ENCODE results near the gene PYCR2.
A peak's percentile ranks its signal among the peaks of the same experiment; 100 is the strongest.
"Not testable (repeated sequence)": the region's sequence is repeated elsewhere in the genome, so short reads cannot be mapped to it uniquely, and the experiment has no call there.

PYCR2 gene

DNA sequence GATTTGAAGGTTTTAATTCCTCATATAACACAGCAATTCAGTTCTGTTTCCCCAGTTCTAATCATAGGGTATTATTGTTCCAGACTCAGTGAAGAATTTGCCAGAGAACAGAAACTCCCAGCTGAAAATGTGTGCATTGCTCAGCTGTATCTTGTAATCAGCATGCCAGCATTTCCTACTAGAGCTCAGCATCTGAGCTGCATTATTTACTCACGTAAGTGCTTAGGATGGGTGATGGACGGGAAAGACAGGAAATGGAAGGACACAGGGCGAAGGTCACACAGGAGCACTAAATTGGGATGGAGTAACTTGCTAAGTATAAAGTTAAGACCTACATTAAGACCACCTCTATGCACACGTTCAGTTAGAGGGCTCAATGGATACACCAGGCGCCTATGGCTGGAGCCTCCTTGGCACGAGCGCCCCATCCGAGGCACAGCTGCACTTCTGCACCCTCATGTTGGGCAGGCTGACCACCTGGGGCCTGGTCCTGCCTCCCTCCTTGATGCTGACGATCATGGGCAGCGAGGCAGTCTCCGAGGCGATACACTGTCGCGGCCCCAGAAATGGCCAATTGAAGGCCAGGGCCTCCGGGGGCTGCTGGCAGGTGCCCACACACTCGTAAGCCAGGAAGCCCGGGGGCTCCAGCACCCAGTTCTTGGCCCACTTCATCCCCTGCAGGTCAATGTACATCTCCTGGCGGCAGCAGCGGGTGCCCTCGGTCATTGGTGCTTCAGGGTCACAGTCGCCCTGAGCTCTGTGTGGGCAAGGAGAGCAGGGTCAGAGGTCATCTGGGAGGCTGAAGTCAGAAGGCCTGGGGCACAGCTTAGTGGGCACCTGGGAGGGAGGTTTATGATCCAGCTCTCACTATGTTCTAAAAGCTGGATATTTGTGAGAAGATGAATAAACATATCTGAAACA lies 13.3 kb upstream of the PYCR2 start:
- no peak for FAIRE-seq

DNA sequence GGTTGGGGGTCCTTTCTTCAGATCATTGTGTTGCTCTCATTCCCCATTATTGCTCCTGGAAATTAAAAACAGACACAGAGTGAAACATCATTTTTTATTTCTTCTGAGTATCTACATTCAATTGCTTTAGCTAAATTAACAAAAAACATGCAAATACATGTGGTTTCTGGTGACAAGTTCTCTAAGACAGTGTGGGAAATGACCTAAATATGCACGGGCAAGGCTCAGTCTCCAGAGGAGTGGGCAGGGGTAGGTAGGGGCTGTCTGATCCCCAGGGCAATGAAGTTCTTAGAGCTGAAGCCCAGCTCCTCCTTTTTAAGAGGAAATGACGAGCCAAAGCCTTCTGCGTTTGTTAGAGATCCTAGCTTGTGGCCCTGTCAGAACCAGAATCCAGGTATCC lies 12.5 kb upstream of the PYCR2 start:
- DNase-seq (ENCODE audit: insufficient read length, low spot score): no peak
- no peak for FAIRE-seq
- TF ChIP-seq POLR2AphosphoS5 (IDR thresholded peaks at IDR 0.05; ENCODE audit: low read depth, low read length) (no peak), PAX5 (IDR thresholded peaks at IDR 0.05; ENCODE audit: insufficient read depth, low read length, severe bottlenecking) (no peak), TAF1 (IDR thresholded peaks at IDR 0.05; ENCODE audit: low read depth, low read length) (no peak), SPI1 (IDR thresholded peaks at IDR 0.05; ENCODE audit: low read depth, low read length) (no peak), POU2F2 (IDR thresholded peaks at IDR 0.05; ENCODE audit: low read depth, low read length) (no peak), POLR2A (IDR thresholded peaks at IDR 0.05; ENCODE audit: low read depth, low read length) (no peak)

More for the DNA sequence above, 13.3 kb upstream of the PYCR2 start:
- TF ChIP-seq TAF1 (IDR thresholded peaks at IDR 0.05; ENCODE audit: low read depth, low read length): no peak
- no peak for TF ChIP-seq POU2F2 (IDR thresholded peaks at IDR 0.05; ENCODE audit: low read depth, low read length)
- TF ChIP-seq PAX5 (IDR thresholded peaks at IDR 0.05; ENCODE audit: insufficient read depth, low read length, severe bottlenecking): no peak
- TF ChIP-seq POLR2AphosphoS5 (IDR thresholded peaks at IDR 0.05; ENCODE audit: low read depth, low read length): no peak
- no peak for TF ChIP-seq SPI1 (IDR thresholded peaks at IDR 0.05; ENCODE audit: low read depth, low read length)
- TF ChIP-seq POLR2A (IDR thresholded peaks at IDR 0.05; ENCODE audit: low read depth, low read length): no peak
- DNase-seq (ENCODE audit: insufficient read length, low spot score): no peak

DNA sequence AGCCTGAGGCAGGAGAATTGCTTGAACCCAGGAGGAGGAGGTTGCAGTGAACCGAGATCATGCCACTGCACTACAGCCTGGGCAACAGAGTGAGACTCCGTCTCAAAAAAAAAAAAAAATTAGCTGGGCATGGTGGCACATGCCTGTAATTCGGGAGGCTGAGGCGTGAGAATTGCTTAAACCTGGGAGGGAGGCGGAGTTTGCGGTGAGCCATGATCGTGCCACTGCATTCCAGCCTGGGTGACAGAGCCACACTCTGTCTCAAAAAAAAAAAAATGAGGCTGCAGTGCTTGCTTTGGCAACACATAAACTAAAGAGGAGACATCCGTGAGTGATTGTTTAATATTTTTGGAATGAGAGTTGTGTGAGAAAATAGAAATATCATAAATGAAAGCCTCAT lies 12.0 kb upstream of the PYCR2 start:
- not testable (repeated sequence) for FAIRE-seq; DNase-seq (ENCODE audit: insufficient read length, low spot score)

DNA sequence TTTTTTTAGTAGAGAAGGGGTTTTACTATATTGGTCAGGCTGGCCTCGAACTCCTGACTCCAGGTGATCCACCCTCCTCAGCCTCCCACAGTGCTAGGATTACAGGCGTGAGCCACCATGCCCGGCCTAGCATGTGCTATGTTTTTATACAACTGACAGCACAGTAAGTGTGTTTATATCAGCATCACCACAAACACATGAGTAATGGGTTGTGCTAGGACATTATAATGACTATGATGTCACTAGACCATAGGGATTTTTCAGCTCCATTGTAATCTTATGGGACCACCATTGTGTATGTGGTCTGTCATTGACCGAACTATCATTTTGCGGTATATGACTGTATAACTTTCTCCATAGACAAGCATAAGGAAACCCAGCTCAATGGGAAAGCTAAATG lies 10.7 kb upstream of the PYCR2 start:
- FAIRE-seq (peak; percentile 64), DNase-seq (ENCODE audit: insufficient read length, low spot score) (no peak)
- TF ChIP-seq TAF1 (IDR thresholded peaks at IDR 0.05; ENCODE audit: low read depth, low read length) (no peak), PAX5 (IDR thresholded peaks at IDR 0.05; ENCODE audit: insufficient read depth, low read length, severe bottlenecking) (no peak), POLR2AphosphoS5 (IDR thresholded peaks at IDR 0.05; ENCODE audit: low read depth, low read length) (no peak), SPI1 (IDR thresholded peaks at IDR 0.05; ENCODE audit: low read depth, low read length) (no peak), POU2F2 (IDR thresholded peaks at IDR 0.05; ENCODE audit: low read depth, low read length) (no peak), POLR2A (IDR thresholded peaks at IDR 0.05; ENCODE audit: low read depth, low read length) (no peak)

DNA sequence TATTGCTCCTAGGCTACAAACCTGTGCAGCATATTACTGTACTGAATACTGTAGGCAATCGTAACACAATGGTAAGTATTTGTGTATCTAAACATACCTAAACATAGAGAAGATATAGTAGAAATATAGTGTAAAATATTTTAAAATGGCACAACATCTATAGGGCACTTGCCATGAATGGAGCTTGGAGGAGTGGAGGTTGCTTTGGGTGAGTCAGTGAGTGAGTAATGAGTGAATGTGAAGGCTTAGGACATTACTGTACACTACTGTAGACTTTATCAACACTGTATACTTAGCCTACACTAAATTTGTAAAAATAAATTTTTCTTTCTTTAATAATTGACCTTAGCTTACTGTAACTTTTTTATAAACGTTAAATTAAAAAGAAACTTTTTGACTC lies 9.0 kb upstream of the PYCR2 start:
- no peak for FAIRE-seq
- no peak for TF ChIP-seq TAF1 (IDR thresholded peaks at IDR 0.05; ENCODE audit: low read depth, low read length)
- TF ChIP-seq POU2F2 (IDR thresholded peaks at IDR 0.05; ENCODE audit: low read depth, low read length): no peak
- no peak for TF ChIP-seq PAX5 (IDR thresholded peaks at IDR 0.05; ENCODE audit: insufficient read depth, low read length, severe bottlenecking)
- no peak for TF ChIP-seq SPI1 (IDR thresholded peaks at IDR 0.05; ENCODE audit: low read depth, low read length)
- no peak for TF ChIP-seq POLR2AphosphoS5 (IDR thresholded peaks at IDR 0.05; ENCODE audit: low read depth, low read length)
- TF ChIP-seq POLR2A (IDR thresholded peaks at IDR 0.05; ENCODE audit: low read depth, low read length): no peak
- DNase-seq (ENCODE audit: insufficient read length, low spot score): no peak

DNA sequence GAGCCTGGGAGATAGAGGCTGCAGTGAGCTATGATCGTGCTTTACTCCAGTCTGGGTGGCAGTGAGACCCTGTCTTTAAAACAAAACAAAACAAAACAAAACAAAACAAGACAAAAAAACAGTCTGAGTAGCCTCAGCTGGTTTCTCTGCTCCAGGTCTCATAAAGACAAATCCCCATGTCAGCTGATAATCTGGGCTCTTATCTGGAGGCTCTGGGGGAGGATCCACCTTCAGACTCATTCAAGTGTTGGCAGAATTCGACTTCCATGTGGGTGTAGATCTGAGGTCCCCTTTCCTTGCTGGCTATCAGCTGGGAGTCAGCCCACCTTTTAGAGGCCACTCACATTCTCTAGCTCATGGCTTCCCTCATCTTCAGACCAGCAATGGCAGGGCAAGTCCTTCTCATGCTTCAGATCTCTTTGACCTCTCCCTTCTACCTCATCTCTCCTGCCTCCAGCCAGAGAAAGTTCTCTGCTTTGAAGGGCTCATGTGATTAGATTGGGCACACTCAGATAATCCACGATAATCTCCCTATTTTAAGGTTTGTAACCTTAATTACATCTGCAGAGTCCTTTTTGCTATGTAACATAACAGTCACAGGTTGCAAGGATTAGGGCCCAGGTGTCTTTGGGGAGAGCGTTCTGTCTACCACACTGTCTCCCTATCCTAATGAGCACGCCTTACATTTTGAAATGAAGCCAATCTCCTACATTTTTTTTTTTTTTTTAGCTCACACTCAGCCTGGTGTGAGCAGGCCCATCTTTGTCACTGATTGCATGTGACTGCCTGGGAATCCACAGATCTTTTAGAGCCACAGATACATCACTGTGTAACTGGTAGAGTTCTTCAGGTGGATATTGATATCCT lies 7.5 kb upstream of the PYCR2 start:
- DNase-seq (ENCODE audit: insufficient read length, low spot score): no peak
- FAIRE-seq: no peak
- TF ChIP-seq POLR2A (IDR thresholded peaks at IDR 0.05; ENCODE audit: low read depth, low read length) (no peak), SPI1 (IDR thresholded peaks at IDR 0.05; ENCODE audit: low read depth, low read length) (no peak), POLR2AphosphoS5 (IDR thresholded peaks at IDR 0.05; ENCODE audit: low read depth, low read length) (no peak), PAX5 (IDR thresholded peaks at IDR 0.05; ENCODE audit: insufficient read depth, low read length, severe bottlenecking) (no peak), POU2F2 (IDR thresholded peaks at IDR 0.05; ENCODE audit: low read depth, low read length) (no peak), TAF1 (IDR thresholded peaks at IDR 0.05; ENCODE audit: low read depth, low read length) (no peak)

DNA sequence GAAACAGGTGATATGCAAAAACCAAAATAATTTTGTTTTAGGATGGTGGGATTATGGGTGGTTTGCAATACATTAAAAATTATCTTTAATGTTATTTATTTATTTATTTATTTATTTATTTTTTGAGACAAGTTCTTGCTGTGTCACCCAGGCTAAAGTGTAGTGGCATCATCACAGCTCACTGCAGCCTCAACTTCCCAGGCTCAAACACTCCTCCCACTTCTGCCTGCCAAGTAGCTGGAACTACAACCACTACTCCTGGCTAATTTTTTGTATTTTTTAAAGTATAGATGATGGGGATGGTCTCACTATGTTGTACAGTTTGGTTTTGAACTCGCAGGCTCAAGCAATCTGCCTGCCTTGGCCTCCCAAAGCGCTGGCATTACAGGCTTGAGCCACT lies 6.5 kb upstream of the PYCR2 start:
- no peak for DNase-seq (ENCODE audit: insufficient read length, low spot score)
- no peak for TF ChIP-seq POU2F2 (IDR thresholded peaks at IDR 0.05; ENCODE audit: low read depth, low read length)
- no peak for TF ChIP-seq TAF1 (IDR thresholded peaks at IDR 0.05; ENCODE audit: low read depth, low read length)
- no peak for TF ChIP-seq POLR2AphosphoS5 (IDR thresholded peaks at IDR 0.05; ENCODE audit: low read depth, low read length)
- no peak for TF ChIP-seq PAX5 (IDR thresholded peaks at IDR 0.05; ENCODE audit: insufficient read depth, low read length, severe bottlenecking)
- TF ChIP-seq SPI1 (IDR thresholded peaks at IDR 0.05; ENCODE audit: low read depth, low read length): no peak
- no peak for TF ChIP-seq POLR2A (IDR thresholded peaks at IDR 0.05; ENCODE audit: low read depth, low read length)
- no peak for FAIRE-seq

DNA sequence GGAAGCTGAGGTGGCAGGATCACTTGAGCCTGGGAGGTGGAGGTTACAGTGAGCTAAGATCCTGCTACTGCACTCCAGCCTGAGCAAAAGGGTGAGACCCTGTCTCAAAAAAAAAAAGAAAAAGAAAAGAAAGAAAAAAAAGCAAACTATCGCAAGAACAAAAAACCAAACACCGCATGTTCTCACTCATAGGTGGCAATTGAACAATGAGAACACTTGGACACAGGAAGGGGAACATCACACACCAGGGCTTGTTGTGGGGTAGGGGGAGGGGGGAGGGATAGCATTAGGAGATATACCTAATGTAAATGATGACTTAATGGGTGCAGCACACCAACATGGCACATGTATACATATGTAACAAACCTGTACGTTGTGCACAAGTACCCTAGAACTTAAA lies 5.4 kb upstream of the PYCR2 start:
- not testable (repeated sequence) for DNase-seq (ENCODE audit: insufficient read length, low spot score); FAIRE-seq

DNA sequence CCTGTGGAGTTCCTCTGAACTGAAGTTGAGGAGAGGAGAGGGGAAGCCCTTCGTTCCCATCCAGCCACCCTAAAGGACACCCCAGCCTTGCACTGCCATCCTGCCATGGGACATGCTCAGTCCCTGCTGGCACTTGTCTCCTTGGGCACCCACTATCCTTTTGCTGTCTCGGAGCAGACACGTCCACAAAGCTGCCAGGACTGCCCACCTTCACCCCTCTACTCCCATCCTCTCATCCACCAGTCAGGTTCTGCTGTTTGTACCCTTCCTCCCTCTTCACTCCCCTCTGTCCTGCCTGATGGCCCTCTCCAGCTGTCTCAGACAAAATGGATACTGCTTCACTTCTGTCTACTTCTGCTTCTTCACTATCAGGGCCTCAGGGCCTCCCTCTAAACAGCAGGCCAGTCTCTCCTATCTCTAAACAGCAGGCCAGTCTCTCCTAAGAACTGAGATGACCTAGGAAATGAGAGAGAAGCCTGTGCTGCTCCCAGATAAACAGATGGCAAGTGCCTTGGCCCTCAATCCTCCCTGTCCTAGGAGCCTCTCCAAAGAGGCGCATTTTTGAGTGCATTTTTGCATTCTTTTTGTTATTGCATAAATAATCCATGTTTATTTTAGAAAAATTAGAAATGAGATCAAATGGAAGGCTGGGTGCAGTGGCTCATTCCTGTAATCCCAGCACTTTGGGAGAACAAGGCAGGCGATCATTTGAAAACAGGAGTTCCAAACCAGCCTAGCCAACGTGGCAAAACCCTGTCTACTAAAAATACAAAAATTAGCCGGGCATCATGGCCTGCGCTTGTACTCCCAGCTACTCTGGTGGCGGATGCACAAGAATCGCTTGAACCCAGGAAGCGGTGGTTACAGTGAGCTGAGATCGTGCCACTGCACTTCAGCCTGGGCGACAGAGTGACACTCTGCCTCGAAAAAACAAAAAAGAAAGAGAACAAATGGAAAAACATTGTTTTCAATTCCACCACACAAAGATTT lies 4.4 kb upstream of the PYCR2 start:
- no peak for TF ChIP-seq POLR2A (IDR thresholded peaks at IDR 0.05; ENCODE audit: low read depth, low read length)
- no peak for TF ChIP-seq POU2F2 (IDR thresholded peaks at IDR 0.05; ENCODE audit: low read depth, low read length)
- TF ChIP-seq PAX5 (IDR thresholded peaks at IDR 0.05; ENCODE audit: insufficient read depth, low read length, severe bottlenecking): no peak
- no peak for DNase-seq (ENCODE audit: insufficient read length, low spot score)
- no peak for FAIRE-seq
